A549 (cell line): Measurements from ENCODE around the gene SNX27. TPM values are rescaled to one million over a fixed set of nuclear protein-coding genes. Genes with fewer than 3 reads are reported as not detected.

Source experiments
- ATAC-seq, 2 experiments: fragments of 200-7000 bp in 1 of 2; fragments of >200 bp in 1 of 2; cut with Nextera tagmentation in 1 of 2; cut with Tn5 transposase in 1 of 2; 3 replicates each; pipeline versions ENCODE4 v1.8.0 to v1.9.1; 2018 to 2020; ENCODE audit warnings: mild to moderate bottlenecking in 1 of 2, moderate library complexity in 1 of 2
- CTCF ChIA-PET: fragments of 300-600 bp; sonication (Branson Sonifier 250); formaldehyde crosslinking; extraction: SDS; loops from one replicate; lab custom pipeline; 2021; ENCODE audit warnings: antibody characterized with exemption, inconsistent platforms; lab: Yijun Ruan, JAX
- POLR2A ChIA-PET: fragments of 350-600 bp; formaldehyde crosslinking; extraction: SDS; loops from one replicate; lab custom pipeline; 2021; ENCODE audit warnings: antibody characterized with exemption, inconsistent platforms; lab: Yijun Ruan, JAX
- DNase-seq, 2 experiments: peaks; one replicate each; pipeline versions ENCODE4 v3.0.0 to v3.0.0-alpha.2; 2011 to 2016; ENCODE audit warnings: low read depth in 1 of 2, low spot score in 1 of 2
- FAIRE-seq: peaks from 2 replicates; lab custom pipeline; 2011; peaks lifted over from hg19 to GRCh38; lab: Jason Lieb, UNC
- H3K27ac ChIP-seq, 2 experiments: fragments of >200 bp; sonication (Bioruptor Twin); formaldehyde crosslinking; 3 replicates each; pipeline ENCODE4 v1.5.1; 2016 to 2017
- H3K4me1 ChIP-seq: fragments of >200 bp; sonication (Bioruptor Twin); formaldehyde crosslinking; 3 replicates; pipeline ENCODE4 v1.6.1; 2016
- H3K4me2 ChIP-seq: fragments of >200 bp; sonication (Bioruptor Twin); formaldehyde crosslinking; 3 replicates; pipeline ENCODE4 v1.6.1; 2016
- H3K4me3 ChIP-seq: fragments of >200 bp; sonication (Bioruptor Twin); formaldehyde crosslinking; 3 replicates; pipeline ENCODE4 v1.5.1; 2016
- H3K9me3 ChIP-seq: fragments of >200 bp; sonication (Bioruptor Twin); formaldehyde crosslinking; 3 replicates; pipeline ENCODE4 v1.6.1; 2016
- CBX2 ChIP-seq: fragments of 200-600 bp; sonication (generic); IDR thresholded peaks from 2 replicates; pipeline ENCODE4 v1.6.1; 2016; ENCODE audit warnings: low read depth, mild to moderate bottlenecking, borderline replicate concordance
- CHD4 ChIP-seq: fragments of 200-600 bp; sonication (generic); IDR thresholded peaks from 2 replicates; pipeline ENCODE4 v1.6.1; 2016; ENCODE audit warnings: antibody characterized with exemption, mild to moderate bottlenecking, borderline replicate concordance
- EHF ChIP-seq: fragments of 250-450 bp; sonication (Bioruptor Pico); IDR thresholded peaks from 2 replicates; pipeline ENCODE4 v1.5.0; 2020; ENCODE audit warnings: mild to moderate bottlenecking
- EP300 ChIP-seq, 2 experiments: fragments of >200 bp; sonication (Bioruptor Twin); formaldehyde crosslinking; IDR thresholded peaks; 2 replicates in 1 of 2; 3 replicates in 1 of 2; pipeline ENCODE4 v1.6.1; 2016 to 2017
- ESRRA ChIP-seq: fragments of 150-350 bp; IDR thresholded peaks from 2 replicates; pipeline ENCODE4 v1.6.1; 2014; ENCODE audit warnings: mild to moderate bottlenecking, low read length, borderline replicate concordance
- FOXS1 ChIP-seq: fragments of 250-450 bp; sonication (Bioruptor Pico); IDR thresholded peaks from 2 replicates; pipeline ENCODE4 v1.5.0; 2020; ENCODE audit warnings: mild to moderate bottlenecking, moderate library complexity
- HOXA7 ChIP-seq: fragments of 250-450 bp; sonication (Bioruptor Pico); IDR thresholded peaks from 2 replicates; pipeline ENCODE4 v1.5.0; 2020; ENCODE audit warnings: mild to moderate bottlenecking, moderate library complexity
- HOXB13 ChIP-seq: fragments of 250-450 bp; sonication (Bioruptor Pico); IDR thresholded peaks from 2 replicates; pipeline ENCODE4 v1.5.0; 2020; ENCODE audit warnings: low read depth, mild to moderate bottlenecking, moderate library complexity
- MAZ ChIP-seq: fragments of 150-350 bp; IDR thresholded peaks from 2 replicates; pipeline ENCODE4 v1.6.1; 2014; ENCODE audit warnings: antibody characterized with exemption, low read depth, low read length, borderline replicate concordance
- MYC ChIP-seq: IDR thresholded peaks from 2 replicates; pipeline ENCODE4 v1.6.1; 2012; ENCODE audit warnings: mild to moderate bottlenecking, inconsistent platforms, low read length, improper control_type of control experiment, borderline replicate concordance
- NFE2L2 ChIP-seq: fragments of 150-350 bp; conservative IDR thresholded peaks from 2 replicates; pipeline ENCODE4 v1.6.1; 2014; ENCODE audit warnings: low read length
- NPAS2 ChIP-seq: fragments of 250-450 bp; sonication (Bioruptor Pico); IDR thresholded peaks from 2 replicates; pipeline ENCODE4 v1.8.0; 2022; ENCODE audit warnings: mild to moderate bottlenecking, moderate library complexity, borderline replicate concordance
- RAD21 ChIP-seq, 2 experiments: fragments of >200 bp in 1 of 2; sonication (Bioruptor Twin) in 1 of 2; formaldehyde crosslinking in 1 of 2; IDR thresholded peaks in 1 of 2; conservative IDR thresholded peaks in 1 of 2; 2 replicates in 1 of 2; 3 replicates in 1 of 2; pipeline ENCODE4 v1.6.1; 2012 to 2018; ENCODE audit warnings: inconsistent platforms in 1 of 2
- RARB ChIP-seq: fragments of 250-450 bp; sonication (Bioruptor Pico); IDR thresholded peaks from 2 replicates; pipeline ENCODE4 v1.8.0; 2021; ENCODE audit warnings: mild to moderate bottlenecking, moderate library complexity
- RCOR1 ChIP-seq: fragments of 150-350 bp; IDR thresholded peaks from 2 replicates; pipeline ENCODE4 v1.6.1; 2014; ENCODE audit warnings: antibody characterized with exemption, low read length, low read depth
- RNF2 ChIP-seq: fragments of 200-600 bp; sonication (generic); IDR thresholded peaks from 2 replicates; pipeline ENCODE4 v1.6.1; 2016; ENCODE audit warnings: low read depth, mild to moderate bottlenecking, antibody characterized with exemption, moderate library complexity, borderline replicate concordance
- TFCP2L1 ChIP-seq: fragments of 250-450 bp; sonication (Bioruptor Pico); IDR thresholded peaks from 2 replicates; pipeline ENCODE4 v1.5.0; 2021; ENCODE audit warnings: mild to moderate bottlenecking
- ZFP36 ChIP-seq: fragments of 450-650 bp; IDR thresholded peaks from 2 replicates; pipeline ENCODE4 v1.6.1; 2014; ENCODE audit warnings: borderline replicate concordance; ENCODE audit not compliant: partially characterized antibody
- ZSCAN20 ChIP-seq: fragments of 250-450 bp; sonication (Bioruptor Pico); IDR thresholded peaks from 2 replicates; pipeline ENCODE4 v1.8.0; 2022; ENCODE audit warnings: mild to moderate bottlenecking, moderate library complexity
- WGBS: methylation state at CpG from one replicate; pipeline ENCODE4 v1.1.6; 2017; ENCODE audit errors: missing lambda C conversion rate; 5-methylcytosine and 5-hydroxymethylcytosine counted together
- polyA plus RNA-seq, 4 experiments: library from polyadenylated mRNA; depleted of rRNA in 3 of 4; stranded (reverse); fragments of >200 nt; fragmentation: RNase III in 1 of 4; extraction: RNeasy Plus Mini Kit Qiagen cat#74134 plus additional on column Dnase treatment in 1 of 4; gene quantifications; 2 replicates in 3 of 4; 3 replicates in 1 of 4; pipeline ENCODE4 v1.2.3, GENCODE V29; 2011 to 2017
- TF ChIP-seq, protein P1 (sequence below): fragments of 250-450 bp; sonication (Bioruptor Pico); IDR thresholded peaks from 2 replicates; pipeline ENCODE4 v1.5.0; 2020; ENCODE audit warnings: low read depth, mild to moderate bottlenecking, moderate library complexity
- TF ChIP-seq, protein P2 (sequence below): fragments of >200 bp; sonication (Bioruptor Twin); formaldehyde crosslinking; IDR thresholded peaks from 3 replicates; pipeline ENCODE4 v1.5.1; 2016

Gene SNX27
- polyA plus RNA-seq, 2 of the 4 experiments (the other 2 are of a cell fraction), result 13.6 to 29.1 TPM

DNA sequence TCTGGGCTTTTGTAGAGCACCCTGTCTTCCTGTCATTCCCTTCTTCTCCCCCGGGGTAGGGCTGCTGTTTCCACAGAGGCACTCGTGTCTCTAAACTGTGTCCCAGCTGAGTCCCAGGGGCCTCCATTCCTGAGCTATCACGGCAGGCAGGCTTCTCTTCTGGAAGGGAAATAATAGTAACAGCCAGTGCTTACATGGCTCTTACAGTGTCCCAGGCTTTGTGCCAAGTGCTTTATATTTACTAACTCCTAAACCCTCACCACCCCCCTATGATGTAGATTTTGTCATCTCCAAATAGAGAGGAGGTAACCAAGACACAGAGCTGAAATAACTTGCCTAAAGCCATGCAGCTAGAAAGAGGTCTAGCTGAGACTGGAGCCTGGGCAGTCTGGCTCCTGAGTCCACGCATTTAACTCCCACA lies 106.2 kb downstream of the SNX27 start:
- Histone ChIP-seq H3K27ac (no peak overlapping the region), H3K4me3 (no peak overlapping the region), H3K9me3 (no peaks in the 10 kb centered on the region), H3K4me2 (no peak overlapping the region), H3K4me1 (peaks cover 26% of the 10 kb centered on the region)
- DNase-seq (no peak), FAIRE-seq (no peak), ATAC-seq (no peak)
- ChIA-PET CTCF (interaction anchor here (0.8 to 1.9 kb wide), 4 partner anchors 16 to 124 kb away, joined by 3 to 10 read pairs (median 6); no protein-coding TSS in a partner anchor), POLR2A (interaction anchor here (0.6 to 1.2 kb wide), 3 partner anchors 98 to 259 kb away, joined by 3 to 4 read pairs (median 4); no protein-coding TSS in a partner anchor)
- TF ChIP-seq MAZ, result no peak
- TF ChIP-seq MYC, result no peak
- TF ChIP-seq, protein P1, sequence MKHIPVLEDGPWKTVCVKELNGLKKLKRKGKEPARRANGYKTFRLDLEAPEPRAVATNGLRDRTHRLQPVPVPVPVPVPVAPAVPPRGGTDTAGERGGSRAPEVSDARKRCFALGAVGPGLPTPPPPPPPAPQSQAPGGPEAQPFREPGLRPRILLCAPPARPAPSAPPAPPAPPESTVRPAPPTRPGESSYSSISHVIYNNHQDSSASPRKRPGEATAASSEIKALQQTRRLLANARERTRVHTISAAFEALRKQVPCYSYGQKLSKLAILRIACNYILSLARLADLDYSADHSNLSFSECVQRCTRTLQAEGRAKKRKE (CRISPR knock-in tag), result no peak
- TF ChIP-seq NPAS2 (CRISPR knock-in tag), result no peak
- no peak for TF ChIP-seq ESRRA
- no peak for TF ChIP-seq NFE2L2
- 24% methylated on average over 4 of the region's 4 CpGs for WGBS

DNA sequence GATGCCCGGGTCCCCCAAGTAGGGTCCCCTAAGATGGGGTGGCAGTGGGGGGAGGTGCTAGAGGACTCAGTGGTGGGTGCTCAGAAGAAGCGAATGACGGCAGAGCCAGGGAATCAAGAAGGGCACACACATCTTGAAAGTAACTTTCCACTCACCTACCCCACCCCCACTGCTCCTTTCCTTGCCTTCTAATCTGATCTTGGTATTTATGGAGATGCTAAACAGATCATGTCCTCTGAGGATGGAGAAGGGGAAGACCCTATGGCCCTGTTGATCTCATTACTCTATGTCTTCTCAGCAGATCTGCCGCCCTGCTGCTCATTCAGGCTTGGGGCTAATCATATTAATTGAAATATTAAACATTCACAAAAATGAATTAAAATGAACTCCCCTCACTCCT lies 106.8 kb downstream of the SNX27 start:
- ATAC-seq, result no peak

DNA sequence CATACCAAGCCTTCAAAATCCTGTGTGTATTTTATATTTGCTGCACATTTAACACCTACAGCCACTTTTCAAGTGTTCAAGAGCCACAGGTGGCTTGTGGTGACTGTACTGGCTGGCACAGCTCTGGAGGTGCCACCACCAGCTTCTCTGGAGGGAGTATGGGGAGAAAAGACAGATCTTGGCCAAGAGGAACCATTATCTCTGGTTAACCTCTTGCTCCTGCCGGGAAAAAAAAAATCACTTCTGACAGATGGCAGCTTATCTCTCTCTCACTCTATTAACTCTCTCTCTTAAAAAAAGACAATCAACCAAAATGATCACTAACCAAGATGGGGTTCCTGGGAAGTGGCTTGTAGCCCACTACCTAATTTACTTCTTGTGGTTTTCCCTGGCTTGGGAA lies 108.3 kb downstream of the SNX27 start:
- ATAC-seq, result no peak
- TF ChIP-seq TFCP2L1 (CRISPR knock-in tag) (no peak), CHD4 (no peak), EP300 (IDR thresholded peaks at IDR 0.05) (no peak), HOXB13 (CRISPR knock-in tag) (no peak), ZSCAN20 (CRISPR knock-in tag) (no peak), HOXA7 (no peak), ZFP36 (no peak), RARB (CRISPR knock-in tag) (no peak), RNF2 (no peak), RAD21 (conservative IDR thresholded peaks at IDR 0.05 in 1 of 2, IDR thresholded peaks at IDR 0.05 in 1 of 2) (no peak), FOXS1 (no peak), RCOR1 (no peak), EHF (CRISPR knock-in tag) (no peak)
- TF ChIP-seq, protein P2, sequence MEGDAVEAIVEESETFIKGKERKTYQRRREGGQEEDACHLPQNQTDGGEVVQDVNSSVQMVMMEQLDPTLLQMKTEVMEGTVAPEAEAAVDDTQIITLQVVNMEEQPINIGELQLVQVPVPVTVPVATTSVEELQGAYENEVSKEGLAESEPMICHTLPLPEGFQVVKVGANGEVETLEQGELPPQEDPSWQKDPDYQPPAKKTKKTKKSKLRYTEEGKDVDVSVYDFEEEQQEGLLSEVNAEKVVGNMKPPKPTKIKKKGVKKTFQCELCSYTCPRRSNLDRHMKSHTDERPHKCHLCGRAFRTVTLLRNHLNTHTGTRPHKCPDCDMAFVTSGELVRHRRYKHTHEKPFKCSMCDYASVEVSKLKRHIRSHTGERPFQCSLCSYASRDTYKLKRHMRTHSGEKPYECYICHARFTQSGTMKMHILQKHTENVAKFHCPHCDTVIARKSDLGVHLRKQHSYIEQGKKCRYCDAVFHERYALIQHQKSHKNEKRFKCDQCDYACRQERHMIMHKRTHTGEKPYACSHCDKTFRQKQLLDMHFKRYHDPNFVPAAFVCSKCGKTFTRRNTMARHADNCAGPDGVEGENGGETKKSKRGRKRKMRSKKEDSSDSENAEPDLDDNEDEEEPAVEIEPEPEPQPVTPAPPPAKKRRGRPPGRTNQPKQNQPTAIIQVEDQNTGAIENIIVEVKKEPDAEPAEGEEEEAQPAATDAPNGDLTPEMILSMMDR, result no peak
- Histone ChIP-seq H3K9me3 (no peaks in the 10 kb centered on the region), H3K4me1 (peaks cover 23% of the 10 kb centered on the region; the same call in 2 of the 3 replicates), H3K4me3 (no peak overlapping the region), H3K4me2 (no peak overlapping the region), H3K27ac (no peak overlapping the region)
- CTCF ChIA-PET, result interaction anchor here (1.3 to 6.2 kb wide), 4 partner anchors 14 to 187 kb away, joined by 3 to 42 read pairs (median 8); no protein-coding TSS in a partner anchor
- no peak for FAIRE-seq
- WGBS, result 39% methylated on average over 1 of the region's 1 CpG
- POLR2A ChIA-PET, result no interaction called here
- no peak for DNase-seq

More for the DNA sequence above, 106.8 kb downstream of the SNX27 start:
- Histone ChIP-seq H3K9me3 (no peaks in the 10 kb centered on the region), H3K4me2 (no peak overlapping the region), H3K27ac (no peak overlapping the region), H3K4me3 (no peak overlapping the region), H3K4me1 (peaks cover 23% of the 10 kb centered on the region; the same call in 2 of the 3 replicates)
- no peak for FAIRE-seq
- 69% methylated on average over 4 of the region's 4 CpGs for WGBS
- ChIA-PET CTCF (interaction anchor here (0.9 to 1.9 kb wide), 2 partner anchors 16 to 26 kb away, joined by 3 to 10 read pairs; no protein-coding TSS in a partner anchor), POLR2A (interaction anchor here (0.6 kb wide), 1 partner anchor 196 kb away, joined by 4 read pairs; no protein-coding TSS in a partner anchor)
- no peak for DNase-seq
- TF ChIP-seq RARB (CRISPR knock-in tag), result no peak
- TF ChIP-seq CBX2, result no peak
